NCI-H1105 (cell line): Measurements from ENCODE around the gene ENDOG.
"Not testable (repeated sequence)": the region's sequence is repeated elsewhere in the genome, so short reads cannot be mapped to it uniquely, and the experiment has no call there.

Source experiments
- DNase-seq: peaks from one replicate; lab custom pipeline; 2025; lab: John Stamatoyannopoulos, UW

Gene ENDOG

GRCh38 chr9:128828719-128829452 is 10.6 kb downstream of the ENDOG start:
- no peak for DNase-seq

GRCh38 chr9:128829477-128830251 is 11.4 kb downstream of the ENDOG start, which contains the start of gene SPOUT1:
SPOUT1 (minus strand) TSS chr9:128829794; CDS start chr9:128829780, 14 bp downstream.
- peak; percentile 83 for DNase-seq

GRCh38 chr9:128833696-128834095 is 15.4 kb downstream of the ENDOG start:
- DNase-seq: no peak

- DNase-seq: no peak
Observed at GRCh38 chr9:128835246-128836210, 17.2 kb downstream of the ENDOG start.

GRCh38 chr9:128836509-128837145 is 18.3 kb downstream of the ENDOG start:
- DNase-seq: no peak

GRCh38 chr9:128838338-128838737 is 20.0 kb downstream of the ENDOG start:
- no peak for DNase-seq

- DNase-seq: no peak
Observed at GRCh38 chr9:128840524-128840923, 22.2 kb downstream of the ENDOG start.

GRCh38 chr9:128841694-128842492 is 23.6 kb downstream of the ENDOG start:
- DNase-seq: no peak

- not testable (repeated sequence) for DNase-seq
Observed at GRCh38 chr9:128843171-128843570, 24.9 kb downstream of the ENDOG start.

- DNase-seq: peak; percentile 86
Observed at GRCh38 chr9:128845186-128845931, 27.1 kb downstream of the ENDOG start.

GRCh38 chr9:128846680-128847030 is 28.4 kb downstream of the ENDOG start:
- DNase-seq: no peak

GRCh38 chr9:128847803-128848202 is 29.5 kb downstream of the ENDOG start:
- DNase-seq: no peak

- DNase-seq: not testable (repeated sequence)
Observed at GRCh38 chr9:128851024-128851423, 32.7 kb downstream of the ENDOG start.

GRCh38 chr9:128851779-128852600 is 33.7 kb downstream of the ENDOG start:
- DNase-seq: not testable (repeated sequence)

- not testable (repeated sequence) for DNase-seq
Observed at GRCh38 chr9:128852646-128853045, 34.3 kb downstream of the ENDOG start.

GRCh38 chr9:128854454-128854853 is 36.2 kb downstream of the ENDOG start:
- DNase-seq: not testable (repeated sequence)

GRCh38 chr9:128858476-128858875 is 40.2 kb downstream of the ENDOG start:
- DNase-seq: not testable (repeated sequence)

- no peak for DNase-seq
Observed at GRCh38 chr9:128860937-128861336, 42.6 kb downstream of the ENDOG start.

GRCh38 chr9:128861501-128861900 is 43.2 kb downstream of the ENDOG start:
- no peak for DNase-seq
